ENCODE measurements around the gene CGRRF1. TPM values are rescaled to one million over a fixed set of nuclear protein-coding genes. Genes with fewer than 3 reads are reported as not detected.
A peak's percentile ranks its signal among the peaks of the same experiment; 100 is the strongest.

Gene CGRRF1
- total and polyA plus RNA-seq, 9 of the 15 experiments (the other 6 are each of a cell fraction or from before 2014, with no cell fraction given) = 2.8 to 15.8 (median 4.6) TPM

GRCh38 chr14:54562334-54562733, 52.6 kb downstream of the CGRRF1 start:
- no peak for ATAC-seq
- WGBS (ENCODE audit: insufficient coverage, low coverage, missing lambda C conversion rate) = 15% methylated on average over 5 of the region's 5 CpGs
- Histone ChIP-seq H3K4me3 (no peak overlapping the region), H3K9ac (ENCODE audit: insufficient read depth in 1 of 2, low read depth in 2 of 2, low read length in 2 of 2) (no peak overlapping the region), H3K9me1 (ENCODE audit: control insufficient read depth, insufficient read depth, low read length) (no peaks in the 10 kb centered on the region), H4K20me1 (replicated peaks; ENCODE audit: control insufficient read depth, insufficient read depth, low read length) (no peaks in the 10 kb centered on the region), H2AFZ (ENCODE audit: low read depth, low read length) (0 out of 2 replicates have a peak overlapping the region, but pooled peaks have one; percentile 44), H3K79me2 (ENCODE audit: control insufficient read depth, insufficient read depth, low read length) (peaks cover 3% of the 10 kb centered on the region; the same call in 1 of the 3 replicates), H3K4me1 (replicated peaks in 1 of 2; ENCODE audit: control insufficient read depth in 2 of 2, insufficient read depth in 2 of 2, low read length in 2 of 2) (peaks cover 3 to 25% of the 10 kb centered on the region in 2 experiments; a peak in 4 of 5 replicates), H3K36me3 (ENCODE audit: control insufficient read depth, insufficient read depth, low read length) (no peaks in the 10 kb centered on the region), H3K9me3 (replicated peaks; ENCODE audit: control insufficient read depth, insufficient read depth, low read depth, low read length) (no peaks in the 10 kb centered on the region), H3K4me2 (ENCODE audit: insufficient read depth, low read length) (no peak overlapping the region), H3K27ac (ENCODE audit: extremely low read depth, low read depth, low read length) (no peak overlapping the region), H3K27me3 (ENCODE audit: control insufficient read depth in 2 of 2, insufficient read depth in 2 of 2, low read length in 2 of 2) (no peaks in the 10 kb centered on the region)
- peak; percentile 53; the same call in 1 of the 2 replicates for TF ChIP-seq BHLHE40 (IDR thresholded peaks at IDR 0.05; ENCODE audit: low read length)
- TF ChIP-seq NR0B1 (IDR thresholded peaks at IDR 0.05; ENCODE audit: partially characterized antibody) = no peak
- TF ChIP-seq CAMTA2 (CRISPR knock-in tag; conservative IDR thresholded peaks at IDR 0.05) = no peak
- TF ChIP-seq STAG1 (CRISPR knock-in tag; IDR thresholded peaks at IDR 0.05; ENCODE audit: borderline replicate concordance) = no peak
- no peak for TF ChIP-seq ZBTB7A (IDR thresholded peaks at IDR 0.05; ENCODE audit: borderline replicate concordance, control insufficient read depth, low read depth, low read length)
- no TSS peak for BruUV-seq (replicated peaks)
- POLR2A ChIA-PET = interaction anchor here (0.7 kb wide), 1 partner anchor 129 kb away, joined by 3 read pairs; no protein-coding TSS in a partner anchor
- intact Hi-C loops (cut with micrococcal nuclease) (no loop called here), in situ Hi-C loops (cut with MboI) (no loop called here)
- DNase-seq (ENCODE audit: extremely low read depth in 1 of 4, low spot score in 3 of 4) = peak in 1 of 4 experiments; percentile 8
- FAIRE-seq = no peak
- CTCF ChIA-PET (ENCODE audit: low intra/inter-chr PET ratio) = no interaction called here

Measured in K562 (cell line).